Activated CD8-positive, alpha-beta memory T cell treated with anti-CD3 and anti-CD28 coated beads, Interleukin-2, amount 50 U/mL, for 24 hours (primary cell): Measurements from ENCODE around the gene GLRB.
"Not testable (repeated sequence)": the region's sequence is repeated elsewhere in the genome, so short reads cannot be mapped to it uniquely, and the experiment has no call there.

ENCODE experiments used
- DNase-seq: peaks from one replicate; pipeline ENCODE4 v3.0.0-alpha.2; 2020; ENCODE audit errors: extremely low read depth

GLRB gene

DNA sequence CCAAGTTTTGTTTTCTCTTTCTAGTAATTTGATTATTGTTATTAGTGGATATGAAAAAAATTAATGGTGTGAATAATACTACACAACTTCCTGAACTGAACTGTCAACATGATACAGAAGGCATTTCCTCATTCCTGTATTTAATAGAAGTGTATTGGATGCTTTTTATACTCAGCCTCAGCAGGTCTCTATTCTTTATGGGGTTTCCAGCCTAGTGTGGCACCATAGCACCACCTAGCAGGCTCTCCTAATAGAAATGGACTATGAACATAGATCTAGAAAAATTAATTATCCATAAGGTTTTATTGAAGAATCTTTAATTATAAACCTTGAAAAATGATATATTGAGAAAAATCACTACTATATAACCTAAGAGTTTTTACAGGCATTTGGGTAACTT, 52.4 kb downstream of the GLRB start:
- no peak for DNase-seq

DNA sequence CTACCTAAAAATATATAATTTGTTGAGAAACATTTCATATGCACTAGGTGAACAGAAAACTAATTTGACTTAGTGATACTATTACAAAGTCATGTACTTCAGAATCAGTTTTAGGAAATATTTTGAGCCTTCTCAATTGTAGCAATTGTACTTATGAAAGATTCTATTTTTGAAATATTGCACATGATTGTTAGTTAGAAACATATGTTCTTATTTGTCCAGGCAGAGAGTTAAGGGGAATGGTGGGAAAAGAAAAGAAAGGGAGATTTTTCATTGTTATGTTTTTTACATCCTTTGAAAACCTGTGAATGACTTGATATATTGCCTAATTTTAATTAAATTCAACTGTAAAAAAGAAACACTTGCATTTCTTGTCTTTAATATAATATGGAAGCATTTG, 66.0 kb downstream of the GLRB start:
- no peak for DNase-seq

GRCh38 chr4:157143369-157143768, 67.4 kb downstream of the GLRB start:
- no peak for DNase-seq

DNA sequence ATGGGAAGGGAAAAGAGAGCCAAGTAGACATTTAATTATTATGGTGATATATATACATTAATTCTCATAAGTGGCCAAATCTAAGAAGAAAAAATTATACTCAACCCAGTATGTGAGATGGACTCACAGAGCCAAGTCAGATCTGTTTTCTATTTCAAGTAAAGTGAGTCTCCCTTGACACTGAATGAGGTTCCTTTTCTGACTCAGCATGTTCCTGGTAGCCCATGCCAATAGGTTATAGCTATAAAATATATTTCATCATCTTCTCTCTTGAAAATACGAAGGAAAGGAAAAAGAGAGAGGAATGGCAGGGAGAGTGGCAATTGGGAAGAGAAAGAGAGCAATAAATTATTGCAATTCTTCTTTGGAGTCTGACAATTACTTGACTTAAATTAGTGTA, 75.8 kb downstream of the GLRB start:
- DNase-seq = no peak

GRCh38 chr4:157165935-157166610, 90.1 kb downstream of the GLRB start:
- no peak for DNase-seq

DNA sequence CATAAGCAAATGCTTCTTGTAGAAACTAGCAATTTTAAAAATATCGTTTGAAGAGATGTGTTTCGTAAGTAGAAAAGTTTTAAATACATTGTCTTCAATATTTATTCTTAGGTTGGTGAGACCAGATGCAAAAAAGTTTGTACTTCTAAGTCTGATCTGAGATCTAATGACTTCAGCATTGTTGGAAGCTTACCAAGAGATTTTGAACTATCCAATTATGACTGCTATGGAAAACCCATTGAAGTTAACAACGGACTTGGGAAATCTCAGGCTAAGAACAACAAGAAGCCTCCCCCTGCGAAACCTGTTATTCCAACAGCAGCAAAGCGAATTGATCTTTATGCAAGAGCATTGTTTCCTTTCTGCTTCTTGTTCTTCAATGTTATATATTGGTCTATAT, 94.4 kb downstream of the GLRB start:
- no peak for DNase-seq

DNA sequence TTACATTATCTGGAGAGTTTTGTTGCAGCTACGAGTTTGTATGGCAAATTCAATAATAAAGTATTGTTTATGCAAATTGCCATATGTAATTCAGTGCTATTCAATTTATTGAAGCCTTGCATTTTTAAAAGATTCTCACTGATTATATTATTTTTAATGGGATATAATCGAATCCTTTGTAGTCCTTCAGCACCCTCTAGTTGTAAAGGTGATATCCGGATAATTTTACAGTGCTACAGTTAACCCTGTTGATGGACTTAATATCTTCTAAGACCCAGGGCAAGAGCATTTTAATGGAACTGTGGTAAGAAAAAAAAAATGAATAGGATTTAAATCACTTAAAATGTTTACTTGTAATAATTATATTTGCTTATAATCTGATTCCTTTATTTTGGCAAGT, 96.1 kb downstream of the GLRB start:
- no peak for DNase-seq

- DNase-seq = not testable (repeated sequence)
Measured at GRCh38 chr4:157180268-157180667, 104.3 kb downstream of the GLRB start.

GRCh38 chr4:157184300-157184699, 108.3 kb downstream of the GLRB start:
- DNase-seq = no peak

DNA sequence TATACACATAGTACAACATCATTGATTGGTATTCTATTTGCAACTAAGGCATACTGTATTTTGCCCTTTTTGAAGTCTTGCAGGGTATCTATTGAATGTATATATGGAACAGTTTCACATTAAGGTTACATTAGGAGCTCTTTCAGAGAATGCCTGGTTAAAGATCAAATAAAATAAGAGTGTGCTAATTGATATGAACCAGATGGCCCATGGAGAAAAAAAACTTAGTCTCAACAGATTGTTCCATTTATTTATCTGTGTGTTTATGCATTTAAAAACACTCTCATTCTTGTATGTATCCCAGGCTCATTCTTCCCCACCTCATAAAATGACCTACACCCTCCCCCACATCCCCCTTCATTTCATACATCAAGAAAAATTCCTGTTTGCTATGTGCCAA, 109.4 kb downstream of the GLRB start:
- DNase-seq = no peak

- DNase-seq = no peak
Measured at GRCh38 chr4:157195374-157195773, 119.4 kb downstream of the GLRB start.

- no peak for DNase-seq
Measured at GRCh38 chr4:157196046-157196445, 120.1 kb downstream of the GLRB start.

DNA sequence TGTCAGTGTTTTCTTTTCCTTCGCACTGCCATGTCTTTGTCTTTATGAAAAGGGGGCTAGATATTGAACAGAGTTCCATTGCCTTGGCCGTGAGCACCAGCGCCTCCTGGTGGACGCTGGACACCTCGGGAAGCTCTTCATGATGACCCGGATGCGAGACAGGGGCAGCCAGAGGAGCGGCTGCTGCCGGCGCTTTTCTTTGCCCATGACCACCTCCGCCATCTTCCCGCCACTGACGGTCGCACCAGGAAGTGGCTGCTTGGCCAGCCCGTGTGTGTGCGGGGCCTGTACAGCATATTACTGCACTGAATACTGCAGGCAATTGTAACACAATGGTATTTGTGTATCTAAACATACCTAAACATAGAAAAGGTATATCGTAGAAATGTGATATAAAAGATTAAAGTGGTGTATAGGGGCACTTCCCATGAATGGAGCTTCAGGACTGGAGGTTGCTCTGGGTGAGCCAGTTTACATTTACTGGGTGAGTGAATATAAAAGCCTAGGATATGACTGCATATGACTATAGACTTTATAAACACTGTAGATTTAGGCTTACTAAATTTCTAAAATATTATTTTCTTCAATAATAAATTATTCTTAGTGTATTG, 128.8 kb downstream of the GLRB start:
- no peak for DNase-seq

DNA sequence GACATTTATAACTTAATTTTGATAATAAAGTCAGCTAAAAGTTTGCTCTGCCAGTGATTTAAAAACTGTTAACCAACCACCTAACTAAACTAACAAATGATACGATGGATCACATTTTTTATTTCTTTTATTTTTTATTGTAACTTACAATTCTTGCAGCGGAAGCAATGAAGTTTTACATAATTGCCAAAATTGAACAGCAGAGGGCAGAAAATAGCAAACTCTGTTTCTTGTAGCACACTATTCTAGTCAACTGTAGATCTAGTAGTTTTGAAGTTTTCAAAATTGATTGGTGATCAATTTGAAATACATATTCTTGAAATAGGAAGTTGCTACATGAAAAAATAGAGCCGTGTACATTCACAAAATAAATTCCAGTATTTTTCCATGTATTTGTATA, 141.8 kb downstream of the GLRB start:
- DNase-seq = no peak

DNA sequence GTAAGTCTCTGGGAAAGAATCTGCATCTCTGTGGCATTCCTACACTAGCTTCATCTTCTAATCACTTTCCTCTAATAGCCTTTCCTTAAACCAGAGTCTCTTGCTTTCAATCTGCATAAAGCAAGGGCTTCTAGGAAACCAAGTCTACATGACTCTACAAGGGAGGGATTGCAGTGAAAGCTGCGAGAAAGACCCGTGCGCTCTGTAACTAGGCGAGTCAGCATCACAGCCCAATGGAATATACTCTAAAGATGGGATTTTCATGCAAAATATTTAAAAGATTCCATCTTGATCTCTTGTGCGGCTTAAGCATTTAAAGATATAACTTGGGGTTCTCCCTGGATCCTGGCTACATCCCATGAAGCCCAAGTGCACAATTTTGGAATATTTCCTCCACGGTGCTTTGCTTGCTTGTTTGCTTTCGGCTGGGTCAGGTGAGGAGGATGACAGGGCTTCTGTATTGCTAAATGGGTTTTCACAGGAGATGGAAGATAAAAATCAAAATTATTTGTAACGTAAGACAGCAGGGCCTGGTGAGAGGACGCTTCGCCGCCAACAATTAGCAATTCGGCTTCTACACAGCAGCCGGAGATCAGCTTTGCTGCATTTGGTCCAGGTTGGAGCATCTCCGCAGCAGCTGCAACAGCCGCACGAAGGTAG, 143.9 kb downstream of the GLRB start:
- DNase-seq = no peak

DNA sequence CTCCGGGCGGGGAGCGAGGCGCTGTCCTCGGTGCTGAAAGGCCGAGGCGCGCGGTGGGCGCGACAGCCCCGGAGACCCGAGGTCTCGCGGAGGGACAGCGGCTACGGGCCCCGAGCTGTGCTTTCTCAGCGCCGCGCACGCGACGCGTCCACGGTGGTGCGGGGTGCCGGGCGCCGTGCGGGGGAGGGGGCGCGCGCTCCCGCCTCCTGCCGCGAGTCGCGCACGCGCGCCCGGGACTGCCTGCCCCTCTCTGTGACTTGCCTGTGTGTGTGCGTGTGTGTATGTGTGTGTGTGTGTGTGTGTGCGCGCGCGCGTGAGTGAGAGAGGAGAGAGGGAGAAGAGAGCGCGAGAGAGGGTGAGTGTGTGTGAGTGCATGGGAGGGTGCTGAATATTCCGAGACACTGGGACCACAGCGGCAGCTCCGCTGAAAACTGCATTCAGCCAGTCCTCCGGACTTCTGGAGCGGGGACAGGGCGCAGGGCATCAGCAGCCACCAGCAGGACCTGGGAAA, 144.5 kb downstream of the GLRB start, which contains the start of gene GRIA2:
TSS of gene GRIA2 (plus strand) at position 358 of the 511 bp plus-strand sequence. CDS start 315 bp downstream, outside the sequence.
- no peak for DNase-seq

DNA sequence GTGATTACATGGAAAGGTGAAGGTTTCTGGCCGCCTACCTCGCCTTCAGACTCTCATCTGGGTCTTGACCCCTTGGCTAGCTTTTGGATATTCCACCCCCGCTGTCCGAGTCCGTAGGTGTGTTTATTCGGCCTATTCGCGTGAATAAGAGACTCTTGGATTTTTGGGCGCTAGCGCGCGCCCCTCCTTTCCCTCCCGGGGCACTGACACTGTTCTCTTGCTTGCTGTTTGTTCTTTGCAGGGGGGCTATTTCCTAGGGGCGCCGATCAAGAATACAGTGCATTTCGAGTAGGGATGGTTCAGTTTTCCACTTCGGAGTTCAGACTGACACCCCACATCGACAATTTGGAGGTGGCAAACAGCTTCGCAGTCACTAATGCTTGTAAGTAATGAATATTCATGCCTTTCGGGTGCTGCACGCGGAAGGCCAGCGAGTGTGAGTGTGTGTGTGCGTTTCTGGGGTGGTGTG, 145.5 kb downstream of the GLRB start:
- no peak for DNase-seq
